ENCODE data around the gene AMPH.

Gene AMPH

GRCh38 chr7:38542156-38542555, 89.0 kb downstream of the AMPH start:
- DNase-seq (ENCODE audit: low spot score), result no peak

GRCh38 chr7:38541440-38541839, 89.7 kb downstream of the AMPH start:
- DNase-seq (ENCODE audit: low spot score), result no peak

GRCh38 chr7:38539477-38540081, 91.6 kb downstream of the AMPH start:
- no peak for DNase-seq (ENCODE audit: low spot score)

- DNase-seq (ENCODE audit: low spot score), result no peak
Measured at GRCh38 chr7:38535073-38535472, 96.1 kb downstream of the AMPH start.

- DNase-seq (ENCODE audit: low spot score), result no peak
Measured at GRCh38 chr7:38525857-38526256, 105.3 kb downstream of the AMPH start.

GRCh38 chr7:38524786-38525185, 106.4 kb downstream of the AMPH start:
- no peak for DNase-seq (ENCODE audit: low spot score)

GRCh38 chr7:38520741-38521140, 110.4 kb downstream of the AMPH start:
- no peak for DNase-seq (ENCODE audit: low spot score)

- DNase-seq (ENCODE audit: low spot score), result no peak
Measured at GRCh38 chr7:38518541-38518940, 112.6 kb downstream of the AMPH start.

GRCh38 chr7:38512704-38513103, 118.5 kb downstream of the AMPH start:
- DNase-seq (ENCODE audit: low spot score), result no peak

GRCh38 chr7:38512291-38512690, 118.9 kb downstream of the AMPH start:
- DNase-seq (ENCODE audit: low spot score), result no peak

GRCh38 chr7:38507384-38507783, 123.8 kb downstream of the AMPH start:
- no peak for DNase-seq (ENCODE audit: low spot score)

GRCh38 chr7:38506756-38507155, 124.4 kb downstream of the AMPH start:
- no peak for DNase-seq (ENCODE audit: low spot score)

GRCh38 chr7:38506004-38506403, 125.2 kb downstream of the AMPH start:
- DNase-seq (ENCODE audit: low spot score), result no peak

GRCh38 chr7:38504684-38505083, 126.5 kb downstream of the AMPH start:
- no peak for DNase-seq (ENCODE audit: low spot score)

GRCh38 chr7:38502848-38503247, 128.3 kb downstream of the AMPH start:
- DNase-seq (ENCODE audit: low spot score), result no peak

- no peak for DNase-seq (ENCODE audit: low spot score)
Measured at GRCh38 chr7:38502289-38502688, 128.9 kb downstream of the AMPH start.

GRCh38 chr7:38492010-38492409, 139.2 kb downstream of the AMPH start:
- no peak for DNase-seq (ENCODE audit: low spot score)

- no peak for DNase-seq (ENCODE audit: low spot score)
Measured at GRCh38 chr7:38482521-38482920, 148.7 kb downstream of the AMPH start.

- no peak for DNase-seq (ENCODE audit: low spot score)
Measured at GRCh38 chr7:38481401-38481800, 149.8 kb downstream of the AMPH start.

GRCh38 chr7:38478404-38478803, 152.8 kb downstream of the AMPH start:
- DNase-seq (ENCODE audit: low spot score), result no peak

GRCh38 chr7:38477333-38477732, 153.8 kb downstream of the AMPH start:
- DNase-seq (ENCODE audit: low spot score), result no peak

GRCh38 chr7:38476764-38477163, 154.4 kb downstream of the AMPH start:
- DNase-seq (ENCODE audit: low spot score), result no peak

- no peak for DNase-seq (ENCODE audit: low spot score)
Measured at GRCh38 chr7:38465956-38466355, 165.2 kb downstream of the AMPH start.

Data from NAMALWA (cell line).